Midbrain (tissue), 1 donor: ENCODE results near the gene L1CAM.
"Not testable (repeated sequence)": the region's sequence is repeated elsewhere in the genome, so short reads cannot be mapped to it uniquely, and the experiment has no call there.

Experiments
- DNase-seq: peaks from one replicate; lab custom pipeline; 2025; lab: John Stamatoyannopoulos, UW

L1CAM gene

GRCh38 chrX:153829799-153830639 lies 56.0 kb downstream of the L1CAM start, which contains the start of gene PDZD4:
Gene PDZD4 (minus strand): TSS chrX:153830544. CDS start chrX:153830298, 246 bp downstream.
- no peak for DNase-seq

- DNase-seq = no peak
Observed at GRCh38 chrX:153829549-153829798, 56.5 kb downstream of the L1CAM start.

- no peak for DNase-seq
Observed at GRCh38 chrX:153828723-153829548, 57.0 kb downstream of the L1CAM start.

GRCh38 chrX:153828308-153828707 lies 57.7 kb downstream of the L1CAM start:
- no peak for DNase-seq

GRCh38 chrX:153827903-153828302 lies 58.1 kb downstream of the L1CAM start:
- no peak for DNase-seq

- DNase-seq = no peak
Observed at GRCh38 chrX:153827016-153827415, 59.0 kb downstream of the L1CAM start.

- no peak for DNase-seq
Observed at GRCh38 chrX:153825042-153825441, 60.9 kb downstream of the L1CAM start.

GRCh38 chrX:153824348-153824747 lies 61.6 kb downstream of the L1CAM start:
- no peak for DNase-seq

GRCh38 chrX:153821066-153821465 lies 64.9 kb downstream of the L1CAM start:
- no peak for DNase-seq

GRCh38 chrX:153820601-153821000 lies 65.4 kb downstream of the L1CAM start:
- no peak for DNase-seq

GRCh38 chrX:153819384-153820040 lies 66.5 kb downstream of the L1CAM start:
- no peak for DNase-seq

- no peak for DNase-seq
Observed at GRCh38 chrX:153818571-153819383, 67.2 kb downstream of the L1CAM start.

- DNase-seq = not testable (repeated sequence)
Observed at GRCh38 chrX:153818064-153818463, 67.9 kb downstream of the L1CAM start.

- no peak for DNase-seq
Observed at GRCh38 chrX:153816831-153817690, 68.9 kb downstream of the L1CAM start.

GRCh38 chrX:153814591-153815315 lies 71.2 kb downstream of the L1CAM start:
- DNase-seq = no peak

- DNase-seq = no peak
Observed at GRCh38 chrX:153813161-153813560, 72.8 kb downstream of the L1CAM start.

GRCh38 chrX:153812220-153812619 lies 73.8 kb downstream of the L1CAM start:
- no peak for DNase-seq
